ENCODE results near the gene WDFY4. TPM values are rescaled to one million over a fixed set of nuclear protein-coding genes. Genes with fewer than 3 reads are reported as not detected.
A peak's percentile ranks its signal among the peaks of the same experiment; 100 is the strongest.

WDFY4 gene
- total and polyA plus RNA-seq, 2 donors (not counting 1 experiment from before 2014, with no cell fraction given), result 0.06 to 0.66 TPM

- H3K36me3 ChIP-seq (ENCODE audit: control insufficient read depth, insufficient read depth, low read length), result no peaks in the 10 kb centered on the region
- no peak for DNase-seq (ENCODE audit: low read depth in 2 of 2)
- H3K27ac ChIP-seq (ENCODE audit: insufficient read depth, low read length), result no peak overlapping the region
- H3K27me3 ChIP-seq (ENCODE audit: control insufficient read depth, insufficient read depth, low read length), result peaks cover 2% of the 10 kb centered on the region
- H3K9ac ChIP-seq (ENCODE audit: insufficient read depth, low read length), result no peak overlapping the region
- H3K4me2 ChIP-seq (ENCODE audit: extremely low read depth, insufficient read depth, low read length), result no peak overlapping the region
- TF ChIP-seq, protein P1, sequence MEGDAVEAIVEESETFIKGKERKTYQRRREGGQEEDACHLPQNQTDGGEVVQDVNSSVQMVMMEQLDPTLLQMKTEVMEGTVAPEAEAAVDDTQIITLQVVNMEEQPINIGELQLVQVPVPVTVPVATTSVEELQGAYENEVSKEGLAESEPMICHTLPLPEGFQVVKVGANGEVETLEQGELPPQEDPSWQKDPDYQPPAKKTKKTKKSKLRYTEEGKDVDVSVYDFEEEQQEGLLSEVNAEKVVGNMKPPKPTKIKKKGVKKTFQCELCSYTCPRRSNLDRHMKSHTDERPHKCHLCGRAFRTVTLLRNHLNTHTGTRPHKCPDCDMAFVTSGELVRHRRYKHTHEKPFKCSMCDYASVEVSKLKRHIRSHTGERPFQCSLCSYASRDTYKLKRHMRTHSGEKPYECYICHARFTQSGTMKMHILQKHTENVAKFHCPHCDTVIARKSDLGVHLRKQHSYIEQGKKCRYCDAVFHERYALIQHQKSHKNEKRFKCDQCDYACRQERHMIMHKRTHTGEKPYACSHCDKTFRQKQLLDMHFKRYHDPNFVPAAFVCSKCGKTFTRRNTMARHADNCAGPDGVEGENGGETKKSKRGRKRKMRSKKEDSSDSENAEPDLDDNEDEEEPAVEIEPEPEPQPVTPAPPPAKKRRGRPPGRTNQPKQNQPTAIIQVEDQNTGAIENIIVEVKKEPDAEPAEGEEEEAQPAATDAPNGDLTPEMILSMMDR (conservative IDR thresholded peaks at IDR 0.05 in 1 of 2, IDR thresholded peaks at IDR 0.05 in 1 of 2; ENCODE audit: low read depth in 1 of 2, low read length in 2 of 2), result no peak
- TF ChIP-seq EZH2 (IDR thresholded peaks at IDR 0.05; ENCODE audit: low read length, missing control alignments), result no peak
- H4K20me1 ChIP-seq (ENCODE audit: control insufficient read depth, extremely low read depth, insufficient read depth, low read length), result no peaks in the 10 kb centered on the region
- no peaks in the 10 kb centered on the region for H3K4me1 ChIP-seq (ENCODE audit: control insufficient read depth, extremely low read depth, insufficient read depth, low read length)
- H3K9me3 ChIP-seq (ENCODE audit: control insufficient read depth, insufficient read depth, low read depth, low read length), result no peaks in the 10 kb centered on the region
- no peak overlapping the region for H2AFZ ChIP-seq (ENCODE audit: low read length)
- no peaks in the 10 kb centered on the region for H3K79me2 ChIP-seq (ENCODE audit: control insufficient read depth, insufficient read depth, low read length)
- no peak overlapping the region for H3K4me3 ChIP-seq (replicated peaks in 1 of 4; ENCODE audit: control extremely low read depth in 1 of 4, insufficient read depth in 1 of 4, low read depth in 3 of 4, low read length in 4 of 4)
Observed at GRCh38 chr10:48931188-48931587, 246.5 kb downstream of the WDFY4 start.

DNA sequence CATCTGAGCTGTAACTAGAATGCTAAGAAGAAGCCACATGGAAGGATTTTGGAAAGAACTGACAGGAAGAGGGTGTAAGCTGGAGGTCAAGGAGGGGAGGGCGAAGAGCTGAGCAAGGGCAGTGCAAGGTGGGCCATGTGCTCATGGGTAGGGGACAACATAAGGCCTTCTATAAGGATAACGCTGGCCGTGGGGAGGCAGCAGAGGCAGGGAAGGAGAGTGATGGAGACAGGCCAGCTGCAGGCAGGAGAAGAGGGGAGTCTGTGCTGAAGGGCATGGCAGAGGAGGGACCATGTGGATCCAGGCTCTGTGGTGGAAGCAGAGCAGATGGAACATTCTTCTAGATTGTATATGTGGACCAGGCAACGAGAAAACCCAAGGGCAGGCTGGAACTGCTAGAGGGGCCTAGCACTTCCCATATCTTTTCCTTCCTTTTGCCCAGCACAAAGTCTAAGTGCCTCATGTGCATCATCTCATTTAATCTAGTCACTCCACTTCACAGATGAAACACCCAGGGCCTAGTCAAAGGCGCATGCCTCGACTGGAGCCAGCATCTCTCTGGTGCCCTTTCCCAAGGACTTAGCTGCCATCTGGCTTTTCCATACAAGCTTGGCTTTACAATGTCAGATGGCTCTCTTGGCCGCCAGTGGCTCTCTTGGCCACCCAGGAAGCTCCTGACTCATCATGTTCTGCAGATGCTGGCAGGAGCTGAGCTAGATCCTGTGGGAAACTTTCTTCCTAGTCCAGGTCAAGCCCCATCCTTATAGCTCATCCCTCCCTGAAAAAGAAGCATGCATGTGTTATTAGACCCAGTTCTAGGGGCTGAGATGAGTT is 248.4 kb downstream of the WDFY4 start:
- Histone ChIP-seq H3K79me2 (ENCODE audit: control insufficient read depth, insufficient read depth, low read length) (no peaks in the 10 kb centered on the region), H3K9ac (ENCODE audit: insufficient read depth, low read length) (no peak overlapping the region), H3K4me2 (ENCODE audit: extremely low read depth, insufficient read depth, low read length) (no peak overlapping the region), H3K9me3 (ENCODE audit: control insufficient read depth, insufficient read depth, low read depth, low read length) (no peaks in the 10 kb centered on the region), H3K27me3 (ENCODE audit: control insufficient read depth, insufficient read depth, low read length) (peaks cover 2% of the 10 kb centered on the region), H3K4me3 (replicated peaks in 1 of 4; ENCODE audit: control extremely low read depth in 1 of 4, insufficient read depth in 1 of 4, low read depth in 3 of 4, low read length in 4 of 4) (no peak overlapping the region), H4K20me1 (ENCODE audit: control insufficient read depth, extremely low read depth, insufficient read depth, low read length) (no peaks in the 10 kb centered on the region), H3K4me1 (ENCODE audit: control insufficient read depth, extremely low read depth, insufficient read depth, low read length) (no peaks in the 10 kb centered on the region), H3K36me3 (ENCODE audit: control insufficient read depth, insufficient read depth, low read length) (no peaks in the 10 kb centered on the region), H3K27ac (ENCODE audit: insufficient read depth, low read length) (no peak overlapping the region), H2AFZ (ENCODE audit: low read length) (no peak overlapping the region)
- no peak for DNase-seq (ENCODE audit: low read depth in 2 of 2)
- TF ChIP-seq, protein P1 (conservative IDR thresholded peaks at IDR 0.05 in 1 of 2, IDR thresholded peaks at IDR 0.05 in 1 of 2; ENCODE audit: low read depth in 1 of 2, low read length in 2 of 2), result no peak
- no peak for TF ChIP-seq EZH2 (IDR thresholded peaks at IDR 0.05; ENCODE audit: low read length, missing control alignments)

DNA sequence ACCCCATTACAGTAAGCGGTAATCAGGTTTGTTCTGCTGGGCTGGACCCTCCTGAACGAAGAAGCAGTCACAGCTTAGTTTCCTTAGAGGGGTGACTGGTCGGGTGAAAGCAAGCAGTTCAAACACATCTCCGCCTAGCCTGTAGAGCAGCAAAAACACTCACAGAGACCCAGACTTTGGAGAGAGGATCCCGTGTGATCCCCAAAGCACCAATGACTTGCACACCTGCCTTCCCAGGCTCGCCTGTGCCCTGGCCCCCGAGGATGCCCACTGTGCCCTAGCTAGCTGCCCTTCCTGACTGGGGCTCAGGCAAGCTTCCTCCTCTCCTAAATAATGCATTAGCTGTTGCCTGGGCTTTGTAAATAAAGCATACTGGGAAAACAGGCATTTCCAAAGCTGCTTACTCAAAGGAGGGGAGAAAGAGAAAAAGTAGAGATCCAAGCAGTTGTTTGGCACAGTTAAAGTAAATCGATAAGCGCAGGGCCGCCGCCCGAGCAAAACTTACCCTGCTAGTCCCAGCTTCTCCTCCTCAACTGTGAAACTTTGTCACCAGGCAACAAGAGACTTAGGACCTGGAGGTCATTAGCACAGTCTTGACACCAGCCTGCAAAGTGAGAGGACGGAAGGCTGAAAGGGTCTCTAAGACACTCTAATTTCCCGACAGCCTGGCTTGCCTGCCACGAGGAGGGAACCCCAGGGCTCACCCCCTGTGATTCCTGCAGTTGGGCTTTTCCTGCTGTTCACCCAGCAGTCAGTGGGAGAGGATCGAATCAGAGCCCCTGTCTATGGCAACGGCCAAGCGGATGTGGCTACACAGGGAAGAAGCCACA is 250.2 kb downstream of the WDFY4 start:
- no peak overlapping the region for H3K27ac ChIP-seq (ENCODE audit: insufficient read depth, low read length)
- TF ChIP-seq EZH2 (IDR thresholded peaks at IDR 0.05; ENCODE audit: low read length, missing control alignments), result peak; percentile 42
- TF ChIP-seq, protein P1 (conservative IDR thresholded peaks at IDR 0.05 in 1 of 2, IDR thresholded peaks at IDR 0.05 in 1 of 2; ENCODE audit: low read depth in 1 of 2, low read length in 2 of 2), result no peak
- no peak overlapping the region for H3K9ac ChIP-seq (ENCODE audit: insufficient read depth, low read length)
- H3K79me2 ChIP-seq (ENCODE audit: control insufficient read depth, insufficient read depth, low read length), result no peaks in the 10 kb centered on the region
- no peaks in the 10 kb centered on the region for H3K9me3 ChIP-seq (ENCODE audit: control insufficient read depth, insufficient read depth, low read depth, low read length)
- no peaks in the 10 kb centered on the region for H4K20me1 ChIP-seq (ENCODE audit: control insufficient read depth, extremely low read depth, insufficient read depth, low read length)
- no peaks in the 10 kb centered on the region for H3K36me3 ChIP-seq (ENCODE audit: control insufficient read depth, insufficient read depth, low read length)
- no peak overlapping the region for H3K4me3 ChIP-seq (replicated peaks in 1 of 4; ENCODE audit: control extremely low read depth in 1 of 4, insufficient read depth in 1 of 4, low read depth in 3 of 4, low read length in 4 of 4)
- peaks cover 2% of the 10 kb centered on the region for H3K27me3 ChIP-seq (ENCODE audit: control insufficient read depth, insufficient read depth, low read length)
- peak overlapping the region; percentile 15 for H3K4me2 ChIP-seq (ENCODE audit: extremely low read depth, insufficient read depth, low read length)
- no peaks in the 10 kb centered on the region for H3K4me1 ChIP-seq (ENCODE audit: control insufficient read depth, extremely low read depth, insufficient read depth, low read length)
- DNase-seq (ENCODE audit: low read depth in 2 of 2), result peak in 1 of 2 donors; percentile 6
- peak overlapping the region; percentile 1 for H2AFZ ChIP-seq (ENCODE audit: low read length)
